Measurements from ENCODE around the gene ACVR2B.

DNA sequence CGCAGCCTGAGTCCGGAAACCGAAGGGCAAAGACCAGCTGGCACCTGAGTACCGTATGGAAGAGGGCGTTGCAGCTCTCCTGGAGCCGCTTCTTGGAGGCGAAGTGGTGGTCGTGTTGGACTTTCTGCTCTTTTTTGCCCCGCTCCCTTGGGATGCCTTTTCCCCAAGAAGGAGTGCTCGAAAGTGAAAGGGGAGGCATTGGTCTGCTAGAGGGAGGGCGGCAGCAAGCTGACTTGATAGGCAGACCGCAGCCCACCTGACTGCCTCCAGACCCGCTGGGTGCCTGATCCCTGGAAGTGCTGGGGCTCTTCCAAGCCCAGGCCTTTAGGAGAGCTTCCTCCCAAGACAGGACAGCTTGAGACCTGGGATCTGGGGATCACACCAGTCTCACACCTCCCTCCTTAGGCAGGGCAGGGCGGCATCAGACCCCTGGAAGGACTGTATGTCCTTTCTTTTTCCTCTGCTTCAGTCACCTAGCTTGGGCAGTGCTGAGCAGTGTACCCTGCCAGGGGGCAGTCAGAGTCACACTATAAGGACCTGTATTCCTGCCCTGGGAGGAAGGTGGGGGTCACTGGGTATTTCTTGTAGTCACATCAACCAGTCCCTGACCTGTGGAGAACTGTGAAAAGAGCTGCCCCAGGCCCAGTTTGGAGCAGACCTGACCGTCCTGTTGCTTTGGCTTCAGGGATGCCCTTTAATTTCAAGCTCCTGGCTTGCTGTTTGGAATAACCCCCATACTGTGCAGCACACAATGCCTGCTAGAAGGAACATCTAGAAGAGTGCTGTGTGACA, 2.1 kb downstream of the ACVR2B start:
- TF ChIP-seq, protein P1, sequence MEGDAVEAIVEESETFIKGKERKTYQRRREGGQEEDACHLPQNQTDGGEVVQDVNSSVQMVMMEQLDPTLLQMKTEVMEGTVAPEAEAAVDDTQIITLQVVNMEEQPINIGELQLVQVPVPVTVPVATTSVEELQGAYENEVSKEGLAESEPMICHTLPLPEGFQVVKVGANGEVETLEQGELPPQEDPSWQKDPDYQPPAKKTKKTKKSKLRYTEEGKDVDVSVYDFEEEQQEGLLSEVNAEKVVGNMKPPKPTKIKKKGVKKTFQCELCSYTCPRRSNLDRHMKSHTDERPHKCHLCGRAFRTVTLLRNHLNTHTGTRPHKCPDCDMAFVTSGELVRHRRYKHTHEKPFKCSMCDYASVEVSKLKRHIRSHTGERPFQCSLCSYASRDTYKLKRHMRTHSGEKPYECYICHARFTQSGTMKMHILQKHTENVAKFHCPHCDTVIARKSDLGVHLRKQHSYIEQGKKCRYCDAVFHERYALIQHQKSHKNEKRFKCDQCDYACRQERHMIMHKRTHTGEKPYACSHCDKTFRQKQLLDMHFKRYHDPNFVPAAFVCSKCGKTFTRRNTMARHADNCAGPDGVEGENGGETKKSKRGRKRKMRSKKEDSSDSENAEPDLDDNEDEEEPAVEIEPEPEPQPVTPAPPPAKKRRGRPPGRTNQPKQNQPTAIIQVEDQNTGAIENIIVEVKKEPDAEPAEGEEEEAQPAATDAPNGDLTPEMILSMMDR (IDR thresholded peaks at IDR 0.05) = no peak
- TF ChIP-seq POLR2A (IDR thresholded peaks at IDR 0.05) = peak in 1 of 2 donors; percentile 6
